ENCODE measurements around the gene NADK.
"Not testable (repeated sequence)": the region's sequence is repeated elsewhere in the genome, so short reads cannot be mapped to it uniquely, and the experiment has no call there.

NADK gene

GRCh38 chr1:1732381-1732780 lies 45.9 kb downstream of the NADK start:
- Histone ChIP-seq H3K27ac (ENCODE audit: low read depth, low read length) (no peak overlapping the region), H3K4me3 (ENCODE audit: low read depth in 1 of 2, low read length in 2 of 2) (no peak overlapping the region), H3K9me3 (ENCODE audit: low read length) (no peaks in the 10 kb centered on the region), H3K27me3 (ENCODE audit: control insufficient read depth in 1 of 2, insufficient read depth in 2 of 2, low read length in 2 of 2) (no peaks in the 10 kb centered on the region), H3K4me1 (ENCODE audit: insufficient read depth, low read length) (no peaks in the 10 kb centered on the region), H3K9ac (ENCODE audit: low read length) (no peak overlapping the region), H3K36me3 (ENCODE audit: insufficient read depth, low read length) (peaks cover 9% of the 10 kb centered on the region)

- Histone ChIP-seq H3K9ac (ENCODE audit: low read length) (no peak overlapping the region), H3K27ac (ENCODE audit: low read depth, low read length) (no peak overlapping the region), H3K27me3 (ENCODE audit: control insufficient read depth in 1 of 2, insufficient read depth in 2 of 2, low read length in 2 of 2) (no peaks in the 10 kb centered on the region), H3K4me3 (ENCODE audit: low read depth in 1 of 2, low read length in 2 of 2) (no peak overlapping the region), H3K36me3 (ENCODE audit: insufficient read depth, low read length) (peaks cover 9% of the 10 kb centered on the region), H3K4me1 (ENCODE audit: insufficient read depth, low read length) (no peaks in the 10 kb centered on the region), H3K9me3 (ENCODE audit: low read length) (no peaks in the 10 kb centered on the region)
Measured at GRCh38 chr1:1730870-1731269, 47.4 kb downstream of the NADK start.

GRCh38 chr1:1730230-1730629 lies 48.0 kb downstream of the NADK start:
- H3K4me3 ChIP-seq (ENCODE audit: low read depth in 1 of 2, low read length in 2 of 2); H3K9ac ChIP-seq (ENCODE audit: low read length); H3K27me3 ChIP-seq (ENCODE audit: control insufficient read depth in 1 of 2, insufficient read depth in 2 of 2, low read length in 2 of 2); H3K36me3 ChIP-seq (ENCODE audit: insufficient read depth, low read length); H3K27ac ChIP-seq (ENCODE audit: low read depth, low read length); H3K9me3 ChIP-seq (ENCODE audit: low read length); H3K4me1 ChIP-seq (ENCODE audit: insufficient read depth, low read length): not testable (repeated sequence)

- H3K9ac ChIP-seq (ENCODE audit: low read length); H3K27me3 ChIP-seq (ENCODE audit: control insufficient read depth in 1 of 2, insufficient read depth in 2 of 2, low read length in 2 of 2); H3K27ac ChIP-seq (ENCODE audit: low read depth, low read length); H3K36me3 ChIP-seq (ENCODE audit: insufficient read depth, low read length); H3K4me1 ChIP-seq (ENCODE audit: insufficient read depth, low read length); H3K9me3 ChIP-seq (ENCODE audit: low read length); H3K4me3 ChIP-seq (ENCODE audit: low read depth in 1 of 2, low read length in 2 of 2): not testable (repeated sequence)
Measured at GRCh38 chr1:1729116-1729816, 49.0 kb downstream of the NADK start.

- not testable (repeated sequence) for H3K27me3 ChIP-seq (ENCODE audit: control insufficient read depth in 1 of 2, insufficient read depth in 2 of 2, low read length in 2 of 2); H3K27ac ChIP-seq (ENCODE audit: low read depth, low read length); H3K9me3 ChIP-seq (ENCODE audit: low read length); H3K9ac ChIP-seq (ENCODE audit: low read length); H3K36me3 ChIP-seq (ENCODE audit: insufficient read depth, low read length); H3K4me3 ChIP-seq (ENCODE audit: low read depth in 1 of 2, low read length in 2 of 2); H3K4me1 ChIP-seq (ENCODE audit: insufficient read depth, low read length)
Measured at GRCh38 chr1:1728308-1729005, 49.8 kb downstream of the NADK start.

GRCh38 chr1:1727131-1727651 lies 51.1 kb downstream of the NADK start:
- H3K27ac ChIP-seq (ENCODE audit: low read depth, low read length); H3K36me3 ChIP-seq (ENCODE audit: insufficient read depth, low read length); H3K27me3 ChIP-seq (ENCODE audit: control insufficient read depth in 1 of 2, insufficient read depth in 2 of 2, low read length in 2 of 2); H3K4me1 ChIP-seq (ENCODE audit: insufficient read depth, low read length); H3K9ac ChIP-seq (ENCODE audit: low read length); H3K9me3 ChIP-seq (ENCODE audit: low read length); H3K4me3 ChIP-seq (ENCODE audit: low read depth in 1 of 2, low read length in 2 of 2): not testable (repeated sequence)

- H3K36me3 ChIP-seq (ENCODE audit: insufficient read depth, low read length); H3K4me1 ChIP-seq (ENCODE audit: insufficient read depth, low read length); H3K4me3 ChIP-seq (ENCODE audit: low read depth in 1 of 2, low read length in 2 of 2); H3K9me3 ChIP-seq (ENCODE audit: low read length); H3K27me3 ChIP-seq (ENCODE audit: control insufficient read depth in 1 of 2, insufficient read depth in 2 of 2, low read length in 2 of 2); H3K9ac ChIP-seq (ENCODE audit: low read length); H3K27ac ChIP-seq (ENCODE audit: low read depth, low read length): not testable (repeated sequence)
Measured at GRCh38 chr1:1726088-1726487, 52.2 kb downstream of the NADK start.

- H3K27me3 ChIP-seq (ENCODE audit: control insufficient read depth in 1 of 2, insufficient read depth in 2 of 2, low read length in 2 of 2); H3K4me1 ChIP-seq (ENCODE audit: insufficient read depth, low read length); H3K9ac ChIP-seq (ENCODE audit: low read length); H3K9me3 ChIP-seq (ENCODE audit: low read length): not testable (repeated sequence)
- peak within 1 kb of the TSS; percentile 49 to 50 for H3K4me3 ChIP-seq (ENCODE audit: low read depth in 1 of 2, low read length in 2 of 2)
- H3K36me3 ChIP-seq (ENCODE audit: insufficient read depth, low read length): peaks cover 14% of the 10 kb centered on the region
- H3K27ac ChIP-seq (ENCODE audit: low read depth, low read length): peak within 1 kb of the TSS; percentile 68
Measured at GRCh38 chr1:1724035-1724864, 54.0 kb downstream of the NADK start, which contains the start of gene CDK11A. TSS of gene CDK11A (minus strand) at chr1:1724357. CDS start at chr1:1722818, 1,539 bp downstream.

- Histone ChIP-seq H3K27ac (ENCODE audit: low read depth, low read length) (no peak overlapping the region), H3K36me3 (ENCODE audit: insufficient read depth, low read length) (peaks cover 20% of the 10 kb centered on the region), H3K27me3 (ENCODE audit: control insufficient read depth in 1 of 2, insufficient read depth in 2 of 2, low read length in 2 of 2) (no peaks in the 10 kb centered on the region), H3K4me1 (ENCODE audit: insufficient read depth, low read length) (no peaks in the 10 kb centered on the region), H3K4me3 (ENCODE audit: low read depth in 1 of 2, low read length in 2 of 2) (no peak overlapping the region), H3K9ac (ENCODE audit: low read length) (no peak overlapping the region), H3K9me3 (ENCODE audit: low read length) (no peaks in the 10 kb centered on the region)
Measured at GRCh38 chr1:1721201-1721600, 57.1 kb downstream of the NADK start.

GRCh38 chr1:1715109-1715883 lies 63.0 kb downstream of the NADK start:
- not testable (repeated sequence) for H3K4me1 ChIP-seq (ENCODE audit: insufficient read depth, low read length); H3K36me3 ChIP-seq (ENCODE audit: insufficient read depth, low read length); H3K27me3 ChIP-seq (ENCODE audit: control insufficient read depth in 1 of 2, insufficient read depth in 2 of 2, low read length in 2 of 2); H3K9me3 ChIP-seq (ENCODE audit: low read length); H3K27ac ChIP-seq (ENCODE audit: low read depth, low read length); H3K4me3 ChIP-seq (ENCODE audit: low read depth in 1 of 2, low read length in 2 of 2); H3K9ac ChIP-seq (ENCODE audit: low read length)

GRCh38 chr1:1707897-1708296 lies 70.4 kb downstream of the NADK start:
- not testable (repeated sequence) for H3K9me3 ChIP-seq (ENCODE audit: low read length); H3K36me3 ChIP-seq (ENCODE audit: insufficient read depth, low read length); H3K27ac ChIP-seq (ENCODE audit: low read depth, low read length); H3K4me3 ChIP-seq (ENCODE audit: low read depth in 1 of 2, low read length in 2 of 2); H3K27me3 ChIP-seq (ENCODE audit: control insufficient read depth in 1 of 2, insufficient read depth in 2 of 2, low read length in 2 of 2); H3K9ac ChIP-seq (ENCODE audit: low read length); H3K4me1 ChIP-seq (ENCODE audit: insufficient read depth, low read length)
